ENCODE data around the gene RNF144B. TPM values are rescaled to one million over a fixed set of nuclear protein-coding genes. Genes with fewer than 3 reads are reported as not detected.

RNF144B gene
- total and polyA plus RNA-seq, 9 of the 15 experiments (the other 6 are each of a cell fraction or from before 2014, with no cell fraction given) = 0.01 TPM; not detected in 8

DNA sequence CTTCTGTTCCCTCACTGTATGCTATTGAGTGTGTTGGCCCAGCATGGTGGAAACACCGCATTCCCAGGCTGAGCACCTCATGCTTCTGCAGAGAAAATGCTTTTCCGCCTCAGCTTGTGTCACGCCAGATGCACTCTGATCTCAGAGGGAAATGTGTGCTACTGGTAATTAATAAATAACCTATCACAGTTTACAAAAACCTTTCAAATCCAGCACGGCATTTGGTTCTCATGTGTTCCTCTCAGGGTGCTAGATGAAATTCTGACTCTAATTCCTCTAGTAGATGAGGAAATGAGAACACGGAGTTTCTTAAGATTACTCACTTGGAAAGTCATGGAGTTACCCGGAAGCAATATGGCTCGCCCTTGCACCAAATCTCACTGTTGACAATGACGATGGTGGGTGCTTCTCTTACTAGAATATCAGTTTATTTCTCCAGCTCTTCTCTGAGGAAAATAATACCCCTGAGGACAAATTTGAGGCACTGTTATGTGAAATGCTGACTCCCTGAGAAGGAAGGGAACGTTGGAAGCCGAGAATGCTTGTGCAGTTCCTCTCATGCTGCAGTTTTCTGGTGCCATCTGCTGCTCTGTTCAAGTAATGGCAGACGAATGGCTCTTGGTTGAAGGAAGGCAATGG, 116.6 kb downstream of the RNF144B start (continued):
- TF ChIP-seq NR2C2 (CRISPR knock-in tag; IDR thresholded peaks at IDR 0.05) (no peak), NR2C2 (tag; IDR thresholded peaks at IDR 0.05) (peak; percentile 94), DDX20 (tag; IDR thresholded peaks at IDR 0.05; ENCODE audit: low read depth) (no peak), IRF9 (tag; IDR thresholded peaks at IDR 0.05) (no peak), HMG20B (CRISPR knock-in tag; IDR thresholded peaks at IDR 0.05) (no peak), ZNF165 (CRISPR knock-in tag; IDR thresholded peaks at IDR 0.05; ENCODE audit: borderline replicate concordance) (no peak), ESRRA (IDR thresholded peaks at IDR 0.05; ENCODE audit: borderline replicate concordance, low read depth) (no peak)
- TF ChIP-seq, protein P1, sequence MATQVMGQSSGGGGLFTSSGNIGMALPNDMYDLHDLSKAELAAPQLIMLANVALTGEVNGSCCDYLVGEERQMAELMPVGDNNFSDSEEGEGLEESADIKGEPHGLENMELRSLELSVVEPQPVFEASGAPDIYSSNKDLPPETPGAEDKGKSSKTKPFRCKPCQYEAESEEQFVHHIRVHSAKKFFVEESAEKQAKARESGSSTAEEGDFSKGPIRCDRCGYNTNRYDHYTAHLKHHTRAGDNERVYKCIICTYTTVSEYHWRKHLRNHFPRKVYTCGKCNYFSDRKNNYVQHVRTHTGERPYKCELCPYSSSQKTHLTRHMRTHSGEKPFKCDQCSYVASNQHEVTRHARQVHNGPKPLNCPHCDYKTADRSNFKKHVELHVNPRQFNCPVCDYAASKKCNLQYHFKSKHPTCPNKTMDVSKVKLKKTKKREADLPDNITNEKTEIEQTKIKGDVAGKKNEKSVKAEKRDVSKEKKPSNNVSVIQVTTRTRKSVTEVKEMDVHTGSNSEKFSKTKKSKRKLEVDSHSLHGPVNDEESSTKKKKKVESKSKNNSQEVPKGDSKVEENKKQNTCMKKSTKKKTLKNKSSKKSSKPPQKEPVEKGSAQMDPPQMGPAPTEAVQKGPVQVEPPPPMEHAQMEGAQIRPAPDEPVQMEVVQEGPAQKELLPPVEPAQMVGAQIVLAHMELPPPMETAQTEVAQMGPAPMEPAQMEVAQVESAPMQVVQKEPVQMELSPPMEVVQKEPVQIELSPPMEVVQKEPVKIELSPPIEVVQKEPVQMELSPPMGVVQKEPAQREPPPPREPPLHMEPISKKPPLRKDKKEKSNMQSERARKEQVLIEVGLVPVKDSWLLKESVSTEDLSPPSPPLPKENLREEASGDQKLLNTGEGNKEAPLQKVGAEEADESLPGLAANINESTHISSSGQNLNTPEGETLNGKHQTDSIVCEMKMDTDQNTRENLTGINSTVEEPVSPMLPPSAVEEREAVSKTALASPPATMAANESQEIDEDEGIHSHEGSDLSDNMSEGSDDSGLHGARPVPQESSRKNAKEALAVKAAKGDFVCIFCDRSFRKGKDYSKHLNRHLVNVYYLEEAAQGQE (IDR thresholded peaks at IDR 0.05; ENCODE audit: borderline replicate concordance) = peak; percentile 88
- TF ChIP-seq, protein P1 (CRISPR knock-in tag; IDR thresholded peaks at IDR 0.05; ENCODE audit: low read depth) = no peak

Data from K562 (cell line).